Prostate gland (tissue), 2 donors: ENCODE measurements around the gene STXBP6. TPM values are rescaled to one million over a fixed set of nuclear protein-coding genes. Genes with fewer than 3 reads are reported as not detected.

Source experiments
- DNase-seq: peaks from one replicate; pipeline ENCODE4 v3.0.0-alpha.2; 2019; ENCODE audit warnings: low spot score
- H3K27ac ChIP-seq, 2 donors: fragments of 200-600 bp; sonication (generic); 2 replicates each; pipeline ENCODE4 v1.5.1; 2017 to 2019
- H3K27me3 ChIP-seq: fragments of 200-600 bp; sonication (generic); replicated peaks from 2 replicates; pipeline ENCODE4 v1.5.1; 2019; ENCODE audit not compliant: insufficient read depth
- H3K36me3 ChIP-seq, 2 donors: fragments of 200-600 bp; sonication (generic); 1 replicate in 1 of 2; 2 replicates in 1 of 2; pipeline versions ENCODE4 v1.5.1 to v1.8.1; 2017 to 2019
- H3K4me1 ChIP-seq: fragments of 200-600 bp; sonication (generic); replicated peaks from 2 replicates; pipeline ENCODE4 v1.5.1; 2019
- H3K4me3 ChIP-seq, 2 donors: fragments of 200-600 bp; sonication (generic); 2 replicates each; pipeline ENCODE4 v1.5.1; 2017 to 2019
- H3K9me3 ChIP-seq: fragments of 200-600 bp; sonication (generic); 2 replicates; pipeline ENCODE4 v1.5.1; 2017
- POLR2A ChIP-seq: fragments of 450-650 bp; IDR thresholded peaks from one replicate; pipeline ENCODE4 v1.6.1; 2016; ENCODE audit warnings: antibody characterized with exemption, mild to moderate bottlenecking
- POLR2AphosphoS5 ChIP-seq: sonication (generic); formaldehyde crosslinking; IDR thresholded peaks from one replicate; pipeline ENCODE4 v1.6.1; 2017; ENCODE audit warnings: antibody characterized with exemption
- WGBS: methylation state at CpG from one replicate; pipeline ENCODE4 v1.1.5; 2018; 5-methylcytosine and 5-hydroxymethylcytosine counted together
- intact Hi-C: fragments of 100-400 bp; cut with DNase I; formaldehyde crosslinking; loops from one replicate; pipeline ENCODE4 v1.14.2; 2022
- total RNA-seq, 2 donors: library from RNA; depleted of rRNA; stranded (reverse); fragments of >200 nt; gene quantifications; one replicate each; pipeline ENCODE4 v1.1.0, GENCODE V29; 2016
- TF ChIP-seq, protein P1 (sequence below), 4 experiments: fragments of 200-600 bp in 2 of 4; fragments of 450-650 bp in 2 of 4; sonication (generic) in 2 of 4; IDR thresholded peaks; 1 replicate in 3 of 4; 2 replicates in 1 of 4; pipeline ENCODE4 v1.5.1; 2016 to 2019; ENCODE audit warnings: antibody characterized with exemption in 4 of 4, mild to moderate bottlenecking in 2 of 4, moderate library complexity in 2 of 4

Gene STXBP6
- total RNA-seq, 2 donors from 2014 or later, result 12.4 to 32.3 TPM

DNA sequence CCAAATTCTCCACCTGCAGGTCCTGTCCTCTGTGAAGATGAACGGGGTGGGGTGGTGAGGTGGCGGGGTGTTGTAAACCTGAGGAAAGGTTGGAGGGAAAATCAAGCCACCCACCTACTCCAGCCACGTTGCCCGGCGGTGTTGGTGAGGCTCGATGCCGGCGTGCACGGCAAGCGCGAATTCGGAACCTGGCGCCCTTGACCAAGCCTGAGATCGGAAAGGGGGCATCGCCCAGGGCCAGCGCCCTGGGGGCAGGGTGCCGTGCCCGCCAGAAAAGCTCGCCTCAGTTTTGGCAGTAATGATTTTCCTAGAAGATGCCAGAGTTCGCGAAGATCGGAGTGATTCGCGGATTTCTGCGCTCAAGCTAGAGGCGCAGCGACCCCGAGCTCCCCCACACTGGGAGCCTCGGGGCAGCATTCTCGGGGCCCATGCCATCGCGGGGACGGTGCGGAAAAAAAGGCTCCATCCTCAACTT lies 817 bp downstream of the STXBP6 start:
- Histone ChIP-seq H3K9me3 (no peaks in the 10 kb centered on the region), H3K4me3 (peak overlapping the region; percentile 68 to 83), H3K27me3 (no peaks in the 10 kb centered on the region), H3K27ac (peak overlapping the region; percentile 60 to 74), H3K36me3 (no peaks in the 10 kb centered on the region), H3K4me1 (peaks cover 14% of the 10 kb centered on the region)
- intact Hi-C loops, result loop anchor here (5.0 kb wide), 2 partner anchors 92 to 142 kb away; no protein-coding TSS in a partner anchor
- TF ChIP-seq POLR2A (no peak), POLR2AphosphoS5 (no peak)
- TF ChIP-seq, protein P1, sequence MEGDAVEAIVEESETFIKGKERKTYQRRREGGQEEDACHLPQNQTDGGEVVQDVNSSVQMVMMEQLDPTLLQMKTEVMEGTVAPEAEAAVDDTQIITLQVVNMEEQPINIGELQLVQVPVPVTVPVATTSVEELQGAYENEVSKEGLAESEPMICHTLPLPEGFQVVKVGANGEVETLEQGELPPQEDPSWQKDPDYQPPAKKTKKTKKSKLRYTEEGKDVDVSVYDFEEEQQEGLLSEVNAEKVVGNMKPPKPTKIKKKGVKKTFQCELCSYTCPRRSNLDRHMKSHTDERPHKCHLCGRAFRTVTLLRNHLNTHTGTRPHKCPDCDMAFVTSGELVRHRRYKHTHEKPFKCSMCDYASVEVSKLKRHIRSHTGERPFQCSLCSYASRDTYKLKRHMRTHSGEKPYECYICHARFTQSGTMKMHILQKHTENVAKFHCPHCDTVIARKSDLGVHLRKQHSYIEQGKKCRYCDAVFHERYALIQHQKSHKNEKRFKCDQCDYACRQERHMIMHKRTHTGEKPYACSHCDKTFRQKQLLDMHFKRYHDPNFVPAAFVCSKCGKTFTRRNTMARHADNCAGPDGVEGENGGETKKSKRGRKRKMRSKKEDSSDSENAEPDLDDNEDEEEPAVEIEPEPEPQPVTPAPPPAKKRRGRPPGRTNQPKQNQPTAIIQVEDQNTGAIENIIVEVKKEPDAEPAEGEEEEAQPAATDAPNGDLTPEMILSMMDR (IDR thresholded peaks at IDR 0.05), result no peak
- peak; percentile 22 for DNase-seq
- 2% methylated on average over 34 of the region's 34 CpGs for WGBS

DNA sequence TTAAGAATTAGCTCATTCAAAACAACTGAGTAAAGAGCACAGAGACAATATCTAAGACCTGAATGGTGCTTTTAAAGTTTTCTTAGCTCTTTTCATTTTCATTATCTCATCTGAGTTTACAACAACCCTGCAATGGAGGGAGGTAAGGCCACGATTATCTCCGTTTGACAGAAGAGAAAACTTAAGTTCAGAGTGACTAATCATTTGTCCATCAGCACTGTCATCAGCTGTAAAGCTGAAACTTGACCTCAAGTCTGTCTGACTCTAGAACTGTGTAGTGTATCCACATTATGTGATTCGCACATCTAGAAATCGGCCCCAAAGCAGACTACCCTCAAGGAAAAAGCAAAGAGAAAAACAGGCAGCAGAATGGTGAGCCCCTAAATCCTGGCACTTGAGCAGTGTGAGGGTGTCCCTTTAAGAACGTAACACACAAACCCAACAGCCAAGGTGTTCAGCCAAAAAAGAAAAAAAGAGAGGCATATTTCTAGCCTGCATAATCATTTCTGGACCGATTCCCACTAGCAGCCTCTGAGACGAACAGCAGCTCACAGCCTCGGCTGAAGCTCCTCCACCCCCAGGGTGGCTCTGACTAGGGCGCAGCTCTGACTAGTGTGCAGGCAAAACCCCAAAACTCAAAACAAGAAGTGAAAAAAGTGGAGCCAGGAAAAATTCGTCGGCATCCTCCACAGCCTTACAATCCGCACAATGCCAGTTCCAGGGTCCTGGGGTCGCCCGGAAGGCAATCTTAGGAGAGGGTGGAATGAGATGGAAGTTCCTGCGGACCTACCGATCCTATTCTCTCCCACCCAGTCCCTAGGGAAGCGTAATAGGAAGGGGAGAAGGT lies 1.6 kb downstream of the STXBP6 start:
- peak; percentile 62 for DNase-seq
- peaks cover 13% of the 10 kb centered on the region for H3K4me1 ChIP-seq
- no peaks in the 10 kb centered on the region for H3K36me3 ChIP-seq
- intact Hi-C loops, result loop anchor here (5.0 kb wide), 2 partner anchors 91 to 141 kb away; no protein-coding TSS in a partner anchor
- 12% methylated on average over 17 of the region's 17 CpGs for WGBS
- H3K27ac ChIP-seq, result peak overlapping the region; percentile 60 to 74
- TF ChIP-seq, protein P1 (IDR thresholded peaks at IDR 0.05), result no peak
- peak; percentile 24 for TF ChIP-seq POLR2AphosphoS5
- no peak for TF ChIP-seq POLR2A
- H3K9me3 ChIP-seq, result no peaks in the 10 kb centered on the region
- no peaks in the 10 kb centered on the region for H3K27me3 ChIP-seq
- peak overlapping the region; percentile 68 to 83 for H3K4me3 ChIP-seq

DNA sequence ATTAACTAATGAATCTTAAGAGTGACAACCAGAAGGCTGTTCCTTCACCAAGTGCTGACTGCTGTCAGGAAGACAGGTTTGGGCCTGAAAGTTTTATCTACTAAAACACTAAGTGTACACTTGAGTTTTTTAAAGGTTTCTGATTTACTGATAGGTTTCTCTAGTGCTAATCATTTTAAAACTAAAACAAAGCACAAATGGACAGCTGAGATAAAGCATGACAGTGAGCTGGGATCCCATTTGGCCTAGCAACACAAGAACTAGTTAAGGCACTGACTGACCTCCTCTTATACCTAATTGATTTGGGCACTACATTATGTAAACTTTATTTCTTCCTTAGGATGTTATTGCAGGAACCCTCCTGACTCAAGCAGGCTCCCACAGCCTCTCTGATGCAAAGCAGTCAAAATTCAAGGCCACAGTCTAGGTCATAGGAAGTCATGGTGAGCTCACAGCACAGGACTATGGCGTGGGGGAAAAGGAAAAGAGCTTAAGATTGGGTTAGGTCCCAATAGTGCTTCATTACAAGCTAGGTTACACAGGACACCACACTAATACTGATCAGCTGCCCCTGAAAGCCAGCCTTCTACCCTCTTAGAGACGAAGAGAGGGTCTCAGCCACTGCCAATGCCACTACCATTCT lies 3.5 kb downstream of the STXBP6 start:
- no peak for TF ChIP-seq POLR2AphosphoS5
- no peak for TF ChIP-seq POLR2A
- TF ChIP-seq, protein P1 (IDR thresholded peaks at IDR 0.05), result no peak
- Histone ChIP-seq H3K4me1 (peaks cover 5% of the 10 kb centered on the region), H3K27me3 (no peaks in the 10 kb centered on the region), H3K27ac (no peak overlapping the region), H3K36me3 (no peaks in the 10 kb centered on the region), H3K4me3 (no peak overlapping the region), H3K9me3 (no peaks in the 10 kb centered on the region)
- intact Hi-C loops, result loop anchor here (5.0 kb wide), 2 partner anchors 89 to 139 kb away; no protein-coding TSS in a partner anchor
- no peak for DNase-seq
- 63% methylated on average over 2 of the region's 2 CpGs for WGBS

DNA sequence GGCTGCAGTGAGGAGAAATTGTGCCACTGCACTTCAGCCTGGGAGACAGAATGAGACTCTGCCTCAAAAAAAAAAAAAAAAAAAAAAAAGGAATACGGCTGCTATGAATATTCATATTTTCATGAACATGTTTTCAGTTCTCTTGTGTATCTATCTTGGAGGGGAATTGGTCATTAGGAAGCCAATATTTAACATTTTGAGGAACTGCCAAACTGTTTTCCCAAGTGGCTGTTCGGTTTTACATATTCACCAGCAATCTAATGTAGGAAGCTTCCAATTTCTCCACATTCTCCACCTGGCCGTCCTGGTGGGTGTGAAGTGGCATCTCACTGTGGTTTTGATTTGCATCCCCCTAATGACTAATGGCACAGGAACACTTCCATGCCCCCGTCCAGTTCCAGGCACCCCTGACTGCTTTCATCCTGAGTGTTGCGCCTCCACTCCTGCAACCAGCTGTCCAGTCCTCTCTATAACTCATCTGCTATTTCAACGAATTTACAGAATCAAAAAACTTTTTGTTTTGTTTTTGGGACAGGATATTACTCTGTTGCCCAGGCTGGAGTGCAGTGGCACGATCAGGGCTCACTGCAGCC lies 5.7 kb downstream of the STXBP6 start:
- DNase-seq, result no peak
- TF ChIP-seq POLR2A (no peak), POLR2AphosphoS5 (no peak)
- TF ChIP-seq, protein P1 (IDR thresholded peaks at IDR 0.05), result no peak
- Histone ChIP-seq H3K4me1 (no peaks in the 10 kb centered on the region), H3K27ac (no peak overlapping the region), H3K9me3 (no peaks in the 10 kb centered on the region), H3K36me3 (no peaks in the 10 kb centered on the region), H3K4me3 (no peak overlapping the region), H3K27me3 (no peaks in the 10 kb centered on the region)
- intact Hi-C loops, result loop anchor here (5.0 kb wide), 2 partner anchors 227 to 307 kb away; no protein-coding TSS in a partner anchor
- 73% methylated on average over 7 of the region's 7 CpGs for WGBS
